ENCODE data around the gene JKAMP. TPM values are rescaled to one million over a fixed set of nuclear protein-coding genes. Genes with fewer than 3 reads are reported as not detected.
A peak's percentile ranks its signal among the peaks of the same experiment; 100 is the strongest.

Gene JKAMP
- total RNA-seq, 1 donor from 2014 or later, result 26.0 TPM

DNA sequence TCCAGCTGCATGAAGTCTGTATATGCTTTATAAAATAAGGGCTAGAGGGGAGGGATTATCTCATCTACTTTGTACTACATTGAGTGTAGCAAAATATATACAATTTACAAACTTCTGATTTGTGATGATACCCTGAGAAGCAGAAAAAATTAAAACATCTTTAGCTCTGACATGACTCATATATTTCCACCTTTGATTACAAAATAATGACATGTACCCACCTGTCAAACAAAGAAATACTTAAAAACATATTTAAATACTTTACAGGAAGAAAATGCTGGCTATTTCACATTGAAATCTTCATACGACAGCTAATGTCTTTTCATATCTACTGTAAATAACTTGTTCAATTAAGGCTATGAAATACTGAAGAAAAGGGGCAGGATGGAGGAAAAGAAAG is 22.4 kb upstream of the JKAMP start:
- intact Hi-C loops (cut with micrococcal nuclease), result loop anchor here (10.0 kb wide), 2 partner anchors 437 to 703 kb away; partner anchors contain the start of gene DHRS7
- Mint-ChIP-seq H3K27ac (no peak overlapping the region), H3K27me3 (ENCODE audit: low read depth) (peaks cover 3% of the 10 kb centered on the region), H3K4me3 (ENCODE audit: low read depth) (no peak overlapping the region), H3K36me3 (ENCODE audit: low read depth) (peaks cover 13% of the 10 kb centered on the region), H3K9me3 (no peaks in the 10 kb centered on the region), H3K4me1 (ENCODE audit: low read depth) (peaks cover 6% of the 10 kb centered on the region)
- no peak for DNase-seq (ENCODE audit: low spot score)

DNA sequence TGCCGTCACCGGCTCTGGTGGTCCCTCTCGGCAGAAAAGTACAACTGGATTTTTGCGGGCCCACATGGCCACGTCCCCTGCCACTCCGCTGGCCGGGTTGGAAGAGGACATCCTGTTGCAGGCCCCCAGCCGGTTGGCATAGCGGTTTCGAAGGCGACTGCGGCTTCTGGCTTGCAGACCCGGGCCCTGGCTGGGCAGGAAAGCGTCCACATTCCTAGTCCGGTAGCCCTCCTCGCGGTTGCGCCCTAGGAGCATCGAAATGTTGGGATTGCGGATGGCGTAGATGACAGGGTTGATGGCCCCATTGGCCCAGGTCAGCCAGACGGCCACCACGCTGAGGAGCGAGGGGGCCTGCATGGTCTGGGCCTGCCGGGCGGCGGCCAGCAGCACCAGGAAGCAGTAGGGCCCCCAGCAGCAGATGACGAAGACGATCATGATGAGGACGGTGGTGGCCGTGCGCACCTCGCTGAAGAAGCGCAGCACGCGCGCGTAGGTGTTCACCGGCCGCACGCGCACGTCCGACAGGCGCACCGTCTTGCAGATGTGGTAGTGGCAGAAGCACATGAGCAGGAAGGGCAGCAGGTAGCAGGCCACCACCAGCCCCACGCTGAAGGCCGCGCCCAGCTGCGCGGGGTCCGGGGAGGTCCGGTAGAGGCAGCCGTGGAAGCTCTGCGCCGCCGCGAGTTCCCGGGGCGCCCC is 20.4 kb upstream of the JKAMP start:
- Mint-ChIP-seq H3K27me3 (ENCODE audit: low read depth) (peaks cover 3% of the 10 kb centered on the region), H3K4me1 (ENCODE audit: low read depth) (peaks cover 6% of the 10 kb centered on the region), H3K9me3 (no peaks in the 10 kb centered on the region), H3K36me3 (ENCODE audit: low read depth) (peaks cover 8% of the 10 kb centered on the region), H3K4me3 (ENCODE audit: low read depth) (peak overlapping the region; percentile 84), H3K27ac (no peak overlapping the region)
- intact Hi-C loops (cut with micrococcal nuclease), result loop anchor here (1.0 to 10.0 kb wide), 3 partner anchors 20 to 701 kb away; partner anchors contain the start of genes DHRS7, JKAMP and L3HYPDH
- no peak for DNase-seq (ENCODE audit: low spot score)

DNA sequence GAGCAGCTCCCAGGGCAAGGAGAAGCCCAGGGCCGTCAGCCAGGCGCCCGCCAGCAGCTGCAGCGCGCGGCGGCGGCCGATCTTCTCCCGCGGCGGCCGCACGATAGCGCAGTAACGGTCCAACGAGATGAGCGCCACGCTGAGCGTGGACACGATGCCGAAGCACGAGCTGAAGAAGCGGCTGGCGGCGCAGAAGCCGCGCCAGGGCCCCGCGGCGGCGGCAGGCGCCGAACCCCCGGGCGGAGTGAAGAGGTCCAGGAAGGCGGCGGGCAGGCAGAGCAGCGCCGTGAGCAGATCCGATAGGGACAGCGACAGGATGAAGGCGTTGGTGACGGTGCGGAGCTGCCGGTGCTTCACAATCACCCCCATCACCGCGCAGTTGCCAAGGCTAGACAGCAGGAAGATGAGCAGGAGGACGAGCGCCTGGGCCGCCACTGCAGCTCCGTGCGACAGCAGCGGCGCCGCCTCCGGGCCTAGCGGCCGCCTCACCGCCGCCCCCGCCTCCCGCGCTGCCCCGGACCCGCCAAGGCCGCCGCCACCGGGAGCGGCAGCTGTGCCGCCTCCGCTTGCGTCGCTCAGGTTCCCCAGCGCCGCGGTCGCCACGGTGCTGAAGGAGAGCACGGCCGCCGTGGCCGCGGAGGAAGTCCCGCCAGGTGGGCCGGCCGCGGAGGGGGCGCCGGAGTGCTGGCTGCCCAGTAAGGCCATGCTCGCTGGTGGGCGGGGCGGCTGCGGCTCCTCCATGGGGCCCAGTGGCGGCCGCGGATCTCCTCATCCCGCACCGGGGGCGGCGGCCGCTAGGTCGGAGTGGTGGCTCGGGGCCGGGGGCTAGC is 19.6 kb upstream of the JKAMP start:
- peaks cover 6% of the 10 kb centered on the region for H3K4me1 Mint-ChIP-seq (ENCODE audit: low read depth)
- intact Hi-C loops (cut with micrococcal nuclease), result loop anchor here (1.0 to 10.0 kb wide), 4 partner anchors 20 to 700 kb away; partner anchors contain the start of genes DAAM1, DHRS7, JKAMP and L3HYPDH
- H3K27ac Mint-ChIP-seq, result peak overlapping the region; percentile 58
- peaks cover 3% of the 10 kb centered on the region for H3K27me3 Mint-ChIP-seq (ENCODE audit: low read depth)
- DNase-seq (ENCODE audit: low spot score), result peak; percentile 43
- peaks cover 5% of the 10 kb centered on the region for H3K36me3 Mint-ChIP-seq (ENCODE audit: low read depth)
- no peaks in the 10 kb centered on the region for H3K9me3 Mint-ChIP-seq
- H3K4me3 Mint-ChIP-seq (ENCODE audit: low read depth), result peak overlapping the region; percentile 84

DNA sequence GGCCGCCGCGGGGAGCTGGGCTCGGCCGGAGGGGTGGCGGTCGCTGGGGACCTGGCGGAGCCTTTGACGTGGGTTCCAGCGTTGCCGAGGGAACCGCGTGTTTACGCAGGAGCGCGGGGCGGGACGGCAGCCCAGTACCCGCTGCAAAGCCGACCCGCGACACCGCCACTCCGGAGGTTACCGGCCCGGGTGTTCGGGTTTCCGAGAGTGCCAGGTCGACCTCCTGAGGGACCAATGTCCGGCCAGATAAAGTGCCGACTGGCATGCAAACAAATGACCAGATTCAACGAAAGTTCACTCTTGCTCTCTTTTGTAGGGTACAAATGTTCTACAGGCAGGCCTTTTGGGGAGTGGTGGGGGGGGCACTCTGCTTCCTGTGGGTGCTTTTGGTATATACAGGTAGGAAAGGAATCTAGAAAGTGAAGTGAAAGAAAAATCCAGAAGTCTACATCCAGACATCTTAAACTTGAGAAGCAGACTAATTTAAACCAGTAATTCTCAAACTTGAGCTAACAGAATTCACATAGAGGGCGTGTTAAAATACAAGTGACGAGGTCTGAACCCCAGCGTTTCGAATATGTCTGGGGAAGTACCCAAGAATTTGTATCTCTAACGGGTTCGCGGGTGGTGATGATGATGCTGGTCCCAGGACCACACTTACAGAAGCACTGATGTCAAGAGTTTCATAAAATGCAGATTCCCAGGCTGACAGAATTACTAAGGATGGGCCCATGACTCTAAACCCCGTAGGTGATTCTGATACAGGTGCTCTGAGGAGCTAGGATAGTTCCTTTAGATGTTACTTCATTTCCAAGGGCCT is 18.8 kb upstream of the JKAMP start, which contains the start of gene GPR135:
GPR135 (minus strand) TSS at position 65 of the 820 bp plus-strand sequence. CDS start 154 bp downstream, outside the sequence.
- Mint-ChIP-seq H3K4me3 (ENCODE audit: low read depth) (peak within 1 kb of the TSS; percentile 84), H3K9me3 (no peaks in the 10 kb centered on the region), H3K27me3 (ENCODE audit: low read depth) (peaks cover 3% of the 10 kb centered on the region), H3K4me1 (ENCODE audit: low read depth) (peaks cover 6% of the 10 kb centered on the region), H3K27ac (peak within 1 kb of the TSS; percentile 58), H3K36me3 (ENCODE audit: low read depth) (peaks cover 5% of the 10 kb centered on the region)
- intact Hi-C loops (cut with micrococcal nuclease), result loop anchor here (5.0 to 10.0 kb wide), 3 partner anchors 278 to 699 kb away; partner anchors contain the start of genes DAAM1 and DHRS7
- DNase-seq (ENCODE audit: low spot score), result no peak

DNA sequence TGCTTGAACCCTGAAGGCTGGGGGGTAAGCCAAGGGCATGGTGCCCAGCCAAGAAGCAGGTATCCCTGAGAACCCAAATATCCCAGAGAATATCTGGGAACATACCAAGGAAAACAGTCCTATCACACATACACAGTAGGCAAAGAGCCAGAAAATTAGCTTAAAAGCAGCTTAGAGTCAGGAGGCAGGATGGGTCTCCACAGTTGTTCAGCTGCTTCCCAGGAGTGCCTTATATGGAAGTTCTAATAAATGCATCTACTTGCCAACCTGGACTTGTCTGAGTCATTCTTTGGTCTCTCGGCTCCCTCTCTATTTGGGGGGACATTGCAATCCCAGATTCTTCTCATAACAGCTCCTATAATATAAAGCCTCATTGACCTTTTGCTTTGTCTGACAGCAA is 10.1 kb upstream of the JKAMP start:
- Mint-ChIP-seq H3K27me3 (ENCODE audit: low read depth) (no peaks in the 10 kb centered on the region), H3K9me3 (no peaks in the 10 kb centered on the region), H3K4me1 (ENCODE audit: low read depth) (no peaks in the 10 kb centered on the region), H3K27ac (no peak overlapping the region), H3K36me3 (ENCODE audit: low read depth) (peaks cover 37% of the 10 kb centered on the region), H3K4me3 (ENCODE audit: low read depth) (no peak overlapping the region)
- DNase-seq (ENCODE audit: low spot score), result no peak
- intact Hi-C loops (cut with micrococcal nuclease), result no loop called here

DNA sequence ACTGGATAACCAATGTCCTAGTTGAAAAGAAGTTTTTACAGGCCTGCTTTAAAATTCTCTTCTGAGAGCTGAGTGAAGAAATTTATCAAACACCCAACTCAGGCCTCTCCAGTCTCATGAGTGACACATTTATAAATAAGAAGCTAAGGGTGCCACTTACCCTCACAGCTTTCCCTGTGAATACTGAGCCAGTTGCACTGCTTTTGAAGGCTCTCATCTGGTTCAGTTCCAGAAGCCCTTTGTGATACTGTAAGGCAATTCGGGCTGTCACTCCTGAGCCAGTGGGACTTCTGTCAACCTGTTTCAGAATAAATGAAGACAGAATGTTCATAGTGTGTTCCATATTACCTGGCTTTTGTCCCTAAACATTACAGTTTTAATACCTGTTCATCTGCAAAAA is 8.6 kb upstream of the JKAMP start:
- no peak for DNase-seq (ENCODE audit: low spot score)
- Mint-ChIP-seq H3K4me3 (ENCODE audit: low read depth) (no peak overlapping the region), H3K9me3 (no peaks in the 10 kb centered on the region), H3K4me1 (ENCODE audit: low read depth) (peaks cover 9% of the 10 kb centered on the region), H3K27ac (no peak overlapping the region), H3K27me3 (ENCODE audit: low read depth) (no peaks in the 10 kb centered on the region), H3K36me3 (ENCODE audit: low read depth) (peaks cover 44% of the 10 kb centered on the region)
- intact Hi-C loops (cut with micrococcal nuclease), result no loop called here

DNA sequence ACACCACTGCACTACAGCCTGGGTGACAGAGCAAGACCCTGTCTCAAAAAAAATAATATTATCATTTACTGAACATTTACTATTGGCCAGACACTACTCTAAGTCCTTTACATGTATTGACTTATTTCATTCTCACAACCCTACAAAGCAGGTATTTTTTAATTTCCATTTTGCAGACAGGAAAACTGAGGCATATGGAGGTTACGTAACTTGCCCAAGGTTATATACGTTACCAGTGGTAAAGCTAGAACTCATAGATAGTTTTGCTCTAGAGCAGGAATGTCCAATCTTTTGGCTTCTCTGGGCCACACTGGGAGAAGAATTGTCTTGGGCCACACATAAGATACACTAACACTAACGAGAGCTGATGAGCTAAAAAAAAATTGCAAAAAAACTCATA is 5.8 kb upstream of the JKAMP start:
- H3K36me3 Mint-ChIP-seq (ENCODE audit: low read depth), result peaks cover 37% of the 10 kb centered on the region
- H3K9me3 Mint-ChIP-seq, result no peaks in the 10 kb centered on the region
- peaks cover 33% of the 10 kb centered on the region for H3K4me1 Mint-ChIP-seq (ENCODE audit: low read depth)
- H3K27ac Mint-ChIP-seq, result no peak overlapping the region
- H3K27me3 Mint-ChIP-seq (ENCODE audit: low read depth), result no peaks in the 10 kb centered on the region
- no peak for DNase-seq (ENCODE audit: low spot score)
- intact Hi-C loops (cut with micrococcal nuclease), result no loop called here
- H3K4me3 Mint-ChIP-seq (ENCODE audit: low read depth), result no peak overlapping the region

DNA sequence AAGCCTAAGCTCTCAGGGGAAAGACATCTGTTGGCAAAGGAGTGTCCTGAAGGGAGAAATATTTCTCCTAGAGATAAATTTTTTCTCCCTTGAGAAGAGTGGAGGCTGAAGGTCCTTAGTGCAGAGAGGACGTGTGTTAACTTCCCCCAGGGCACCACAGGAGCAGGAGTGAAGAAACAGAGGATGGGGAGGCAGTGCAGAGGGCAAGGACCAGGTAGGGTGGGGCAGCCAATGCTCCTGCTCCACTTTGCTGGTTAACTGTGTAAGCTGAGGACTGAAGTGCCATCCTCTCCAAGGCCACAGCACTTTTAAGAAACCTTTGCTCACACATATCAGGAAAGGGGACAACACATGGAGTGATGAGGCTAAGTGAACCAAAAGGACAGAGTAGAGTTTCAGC is 4.2 kb upstream of the JKAMP start:
- Mint-ChIP-seq H3K27me3 (ENCODE audit: low read depth) (no peaks in the 10 kb centered on the region), H3K4me1 (ENCODE audit: low read depth) (peaks cover 34% of the 10 kb centered on the region), H3K9me3 (no peaks in the 10 kb centered on the region), H3K27ac (no peak overlapping the region), H3K36me3 (ENCODE audit: low read depth) (peaks cover 29% of the 10 kb centered on the region), H3K4me3 (ENCODE audit: low read depth) (no peak overlapping the region)
- intact Hi-C loops (cut with micrococcal nuclease), result loop anchor here (5.0 to 10.0 kb wide), 3 partner anchors 203 to 1053 kb away; partner anchors contain the start of genes KIAA0586, PCNX4 and TIMM9
- no peak for DNase-seq (ENCODE audit: low spot score)

DNA sequence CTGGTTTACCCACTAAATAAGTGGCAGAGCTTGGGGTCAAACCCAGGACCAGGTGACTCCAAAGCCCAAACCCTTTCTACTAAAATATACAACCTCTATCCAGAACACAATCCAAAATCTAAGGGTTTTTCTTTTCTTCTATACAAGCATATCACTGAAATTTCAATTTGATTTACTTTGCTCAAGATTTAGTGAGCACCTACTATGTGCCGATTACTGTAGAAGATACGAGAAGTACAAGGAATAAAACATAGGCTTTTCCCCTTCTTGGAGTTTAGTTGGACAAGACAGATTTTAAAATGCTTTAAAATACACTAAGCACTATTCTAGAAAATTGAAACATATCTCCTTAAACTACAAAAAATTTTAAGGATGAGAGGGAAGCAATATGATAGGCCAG is 2.9 kb upstream of the JKAMP start:
- DNase-seq (ENCODE audit: low spot score), result no peak
- peaks cover 39% of the 10 kb centered on the region for H3K4me1 Mint-ChIP-seq (ENCODE audit: low read depth)
- H3K27ac Mint-ChIP-seq, result no peak overlapping the region
- H3K36me3 Mint-ChIP-seq (ENCODE audit: low read depth), result peaks cover 25% of the 10 kb centered on the region
- intact Hi-C loops (cut with micrococcal nuclease), result loop anchor here (5.0 to 10.0 kb wide), 3 partner anchors 204 to 1054 kb away; partner anchors contain the start of genes KIAA0586, PCNX4 and TIMM9
- no peaks in the 10 kb centered on the region for H3K27me3 Mint-ChIP-seq (ENCODE audit: low read depth)
- no peaks in the 10 kb centered on the region for H3K9me3 Mint-ChIP-seq
- H3K4me3 Mint-ChIP-seq (ENCODE audit: low read depth), result peak overlapping the region; percentile 10

DNA sequence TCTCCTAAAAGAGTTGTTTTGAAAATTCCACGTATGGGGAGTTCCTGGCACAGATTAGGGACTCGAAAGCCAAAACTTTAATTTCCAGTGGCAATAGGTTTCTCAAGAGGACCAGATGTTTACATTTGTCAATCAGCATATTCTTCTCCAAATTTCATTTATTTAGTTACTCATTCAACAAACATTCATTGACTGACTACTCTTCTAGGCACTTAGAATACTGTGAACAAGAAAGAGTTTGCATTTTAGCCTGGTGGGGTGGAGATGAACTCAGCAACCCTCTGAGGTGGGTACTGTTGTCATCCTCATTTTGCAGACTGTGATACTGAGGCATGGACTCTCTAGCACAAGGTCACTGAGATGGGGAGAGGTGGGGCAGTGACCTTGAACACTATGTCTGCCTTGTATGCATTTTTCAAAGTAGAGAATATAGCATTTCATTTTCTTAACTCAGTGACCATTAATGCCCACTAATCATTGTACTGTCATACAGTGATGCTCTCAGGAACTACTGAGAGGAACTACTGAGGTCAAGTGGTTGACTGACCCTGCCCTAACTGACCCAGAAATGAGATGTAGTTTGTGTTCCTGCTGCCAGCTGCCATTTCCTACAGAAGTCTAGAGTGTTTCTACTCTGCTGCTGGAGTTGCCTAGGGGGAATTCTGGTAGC is 2.3 kb upstream of the JKAMP start:
- no peaks in the 10 kb centered on the region for H3K9me3 Mint-ChIP-seq
- H3K36me3 Mint-ChIP-seq (ENCODE audit: low read depth), result peaks cover 20% of the 10 kb centered on the region
- peak overlapping the region; percentile 91 for H3K4me3 Mint-ChIP-seq (ENCODE audit: low read depth)
- no peak for DNase-seq (ENCODE audit: low spot score)
- H3K4me1 Mint-ChIP-seq (ENCODE audit: low read depth), result peaks cover 39% of the 10 kb centered on the region
- H3K27ac Mint-ChIP-seq, result no peak overlapping the region
- intact Hi-C loops (cut with micrococcal nuclease), result loop anchor here (5.0 to 10.0 kb wide), 3 partner anchors 205 to 1055 kb away; partner anchors contain the start of genes KIAA0586, PCNX4 and TIMM9
- no peaks in the 10 kb centered on the region for H3K27me3 Mint-ChIP-seq (ENCODE audit: low read depth)

DNA sequence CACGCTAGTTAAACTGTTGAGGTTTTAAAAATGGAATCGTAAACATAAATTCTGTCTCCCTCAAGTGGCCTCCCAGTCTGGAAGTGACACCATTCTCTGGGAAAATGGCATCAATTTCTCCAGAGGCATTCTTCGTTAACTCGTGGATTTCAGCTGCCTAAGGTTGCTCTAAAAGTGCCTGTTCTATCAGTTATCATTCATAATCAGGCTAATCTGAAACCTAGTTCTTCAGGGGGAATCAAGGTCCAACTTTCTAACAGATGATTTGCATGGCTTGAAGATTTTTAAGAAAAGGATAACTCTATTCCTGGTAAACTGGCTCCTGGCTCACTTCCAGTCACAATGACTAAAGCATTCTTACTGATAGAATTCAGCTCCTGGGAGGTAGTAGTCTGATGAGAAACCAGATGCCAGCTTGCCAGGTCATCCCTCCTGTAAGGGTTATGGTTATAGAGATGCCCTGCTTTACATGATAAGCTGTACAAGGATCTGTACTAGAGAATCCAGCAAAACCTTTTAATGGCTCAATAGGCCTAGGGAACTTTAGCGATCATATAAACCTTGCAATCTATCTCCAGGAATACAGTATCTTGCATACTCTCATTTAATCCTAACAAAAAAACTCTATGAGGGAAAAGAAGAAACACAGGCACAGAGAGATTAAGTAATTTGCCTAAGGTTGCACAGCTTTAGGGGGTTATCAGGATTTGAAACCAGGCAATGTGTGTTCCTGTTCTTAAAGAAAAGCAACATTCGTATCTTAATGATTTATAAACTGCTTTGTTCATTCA is 1.6 kb upstream of the JKAMP start:
- no peaks in the 10 kb centered on the region for H3K27me3 Mint-ChIP-seq (ENCODE audit: low read depth)
- H3K36me3 Mint-ChIP-seq (ENCODE audit: low read depth), result peaks cover 20% of the 10 kb centered on the region
- H3K4me3 Mint-ChIP-seq (ENCODE audit: low read depth), result peak overlapping the region; percentile 91
- H3K9me3 Mint-ChIP-seq, result no peaks in the 10 kb centered on the region
- intact Hi-C loops (cut with micrococcal nuclease), result loop anchor here (5.0 to 10.0 kb wide), 3 partner anchors 205 to 1055 kb away; partner anchors contain the start of genes KIAA0586, PCNX4 and TIMM9
- H3K4me1 Mint-ChIP-seq (ENCODE audit: low read depth), result peaks cover 40% of the 10 kb centered on the region
- DNase-seq (ENCODE audit: low spot score), result no peak
- H3K27ac Mint-ChIP-seq, result peak overlapping the region; percentile 79

All from activated T-helper 2 cell treated with anti-CD3 and anti-CD28 coated beads, Interferon-gamma antibody, Interleukin-2, Interleukin-4, amounts not matched to agents 10 μg/mL and 5 μg/mL and 100 μg/mL, durations not matched to agents 14 hours and 24 hours and 36 hours (primary cell).